ENCODE data around the gene NOX4. TPM values are rescaled to one million over a fixed set of nuclear protein-coding genes. Genes with fewer than 3 reads are reported as not detected.
A peak's percentile ranks its signal among the peaks of the same experiment; 100 is the strongest.

The NOX4 gene
- total RNA-seq = 30.6 and 59.8 TPM in 2 replicates

DNA sequence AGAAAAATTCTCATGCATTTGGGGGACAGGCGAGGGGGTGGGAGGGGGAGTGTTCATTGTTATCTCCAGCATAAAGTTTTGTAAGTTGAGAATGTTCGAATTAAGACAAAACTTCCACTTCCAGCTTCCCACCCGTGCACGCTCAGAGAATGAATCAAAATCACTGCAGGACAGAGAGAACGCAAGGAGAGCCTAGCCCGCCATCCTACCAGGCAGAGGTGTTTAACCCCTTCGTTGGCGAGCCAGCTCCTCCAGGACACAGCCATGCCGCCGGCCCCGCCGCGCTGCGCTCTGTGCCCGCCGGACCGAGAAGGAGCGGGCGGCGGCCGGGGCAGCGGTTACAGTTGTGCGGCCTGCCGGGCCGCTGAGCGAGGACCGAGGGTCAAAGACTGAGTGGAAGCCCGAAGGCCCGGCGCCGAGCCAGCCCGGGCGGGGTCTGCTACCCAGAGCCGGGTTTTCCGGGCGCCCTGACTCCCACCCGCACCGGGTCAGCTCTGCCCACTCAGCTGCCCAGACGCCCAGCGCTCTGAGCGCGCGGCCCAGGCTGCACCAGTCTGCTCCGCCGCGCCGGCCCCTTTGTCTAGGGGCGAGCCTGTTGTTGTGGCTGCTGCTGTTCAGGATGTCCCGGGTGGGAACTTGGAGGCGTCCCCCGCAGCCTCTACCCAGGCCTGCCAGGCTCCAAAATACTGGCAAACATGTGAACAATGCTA lies at the start of gene NOX4:
NOX4 (minus strand) TSS at position 395 of the 710 bp plus-strand sequence; CDS start at position 266, 129 bp downstream.
- DNase-seq = peak; percentile 87

DNA sequence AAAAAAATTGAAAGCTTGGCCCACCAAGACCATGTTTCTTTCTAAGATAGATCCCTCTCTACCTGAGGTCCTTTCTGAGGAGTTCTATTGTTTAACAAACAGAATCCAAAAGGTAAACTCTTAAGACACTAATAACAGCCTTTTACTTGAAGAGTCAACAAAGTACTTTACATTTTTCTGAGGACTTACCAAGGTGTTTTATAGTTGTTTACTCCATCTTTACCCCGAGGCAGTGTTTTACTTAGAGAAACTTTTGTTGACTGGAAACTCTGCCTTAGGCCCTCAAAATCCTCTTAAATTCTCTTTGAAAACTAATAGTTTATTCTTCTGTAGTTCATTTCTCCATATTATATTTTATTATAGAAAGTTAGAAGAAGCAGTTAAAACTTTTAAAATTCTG lies 49.7 kb upstream of the NOX4 start:
- no peak for DNase-seq

DNA sequence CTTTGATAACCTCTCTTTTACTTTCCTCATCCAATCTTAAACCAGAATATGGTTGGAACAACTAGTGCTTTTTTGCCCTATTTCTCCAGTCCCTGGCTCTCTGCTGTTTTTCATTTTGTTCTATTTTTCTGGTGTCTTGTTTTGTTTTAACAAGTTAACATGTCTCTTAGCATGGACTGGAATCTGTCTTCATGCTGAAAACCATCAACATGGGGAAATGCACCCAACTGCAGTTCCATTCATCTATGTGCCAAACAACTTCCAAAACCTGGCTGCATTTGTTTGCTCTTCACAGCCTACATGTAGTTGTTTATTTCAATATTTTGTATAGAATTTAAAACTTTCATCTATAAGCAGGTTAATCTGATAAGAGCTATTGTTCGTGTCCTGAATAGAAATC lies 46.8 kb upstream of the NOX4 start:
- no peak for DNase-seq

DNA sequence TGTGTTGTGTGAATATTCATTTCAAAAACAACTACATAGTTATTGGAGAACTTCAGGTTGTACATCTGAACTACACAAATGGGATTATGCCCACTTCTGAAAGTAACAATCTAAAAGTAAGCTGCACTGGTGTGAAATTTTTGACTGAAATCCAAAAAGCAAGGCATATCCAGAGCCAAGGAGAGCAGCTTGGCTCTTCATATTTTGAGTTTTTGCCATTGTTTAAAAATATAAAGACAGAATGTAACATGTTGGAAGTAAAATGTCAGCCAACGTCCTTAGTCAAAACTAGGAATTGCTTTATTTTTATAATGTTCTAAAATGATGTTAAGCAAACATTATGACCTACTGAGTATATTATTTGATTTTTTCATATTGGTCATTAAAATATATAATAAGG lies 45.8 kb upstream of the NOX4 start:
- no peak for DNase-seq

DNA sequence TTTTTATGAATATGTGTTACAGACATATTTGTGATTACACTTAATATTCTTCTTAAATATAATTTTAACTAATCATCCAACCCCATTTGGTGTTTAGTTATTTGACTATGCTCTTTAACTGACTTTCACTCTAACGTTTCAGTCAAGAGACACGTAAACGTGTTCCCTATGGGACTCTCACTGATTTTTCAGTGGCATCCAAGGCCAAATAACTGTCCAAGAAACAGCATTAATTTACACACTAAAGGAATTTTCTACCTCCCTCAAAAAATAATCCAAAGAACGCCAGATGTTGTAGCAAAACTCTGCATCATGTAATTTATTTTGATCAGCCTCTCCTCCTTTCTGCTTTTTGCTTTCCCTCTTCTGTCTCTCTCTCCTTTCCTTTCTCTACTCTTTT lies 44.0 kb upstream of the NOX4 start:
- no peak for DNase-seq

DNA sequence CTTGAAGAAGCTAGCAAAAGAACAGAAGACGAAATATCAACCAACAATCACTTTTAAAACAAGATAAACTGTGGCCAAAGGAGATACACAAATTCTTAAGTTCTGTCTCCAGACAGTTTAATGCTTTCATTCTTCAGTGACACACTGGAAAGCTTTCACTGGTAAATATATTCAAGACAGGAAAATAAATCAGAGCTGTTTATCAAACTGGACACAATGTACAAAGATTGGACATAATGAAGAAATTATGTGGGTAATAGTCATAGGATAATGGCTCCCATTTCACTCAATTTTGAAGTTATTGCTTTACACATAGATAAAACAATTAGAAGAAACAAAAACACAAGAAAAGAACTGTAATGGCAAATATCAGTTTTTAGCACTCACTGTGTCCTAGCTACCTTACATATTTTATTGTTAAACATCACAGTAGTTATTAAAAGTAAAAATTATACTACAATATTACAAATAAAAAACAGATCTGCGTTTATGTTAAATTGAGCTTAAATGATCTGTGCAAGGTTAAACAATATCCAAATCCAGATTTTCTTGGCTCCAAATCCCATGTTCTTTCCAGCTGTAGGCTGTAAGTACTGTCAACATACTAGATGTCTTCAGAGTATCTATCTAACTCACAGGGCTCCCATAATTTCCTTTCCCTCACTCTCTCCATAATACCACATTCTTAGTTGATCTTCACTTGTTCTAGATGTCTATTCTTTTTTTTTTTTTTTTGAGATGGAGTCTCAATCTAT lies 38.6 kb upstream of the NOX4 start:
- no peak for DNase-seq

DNA sequence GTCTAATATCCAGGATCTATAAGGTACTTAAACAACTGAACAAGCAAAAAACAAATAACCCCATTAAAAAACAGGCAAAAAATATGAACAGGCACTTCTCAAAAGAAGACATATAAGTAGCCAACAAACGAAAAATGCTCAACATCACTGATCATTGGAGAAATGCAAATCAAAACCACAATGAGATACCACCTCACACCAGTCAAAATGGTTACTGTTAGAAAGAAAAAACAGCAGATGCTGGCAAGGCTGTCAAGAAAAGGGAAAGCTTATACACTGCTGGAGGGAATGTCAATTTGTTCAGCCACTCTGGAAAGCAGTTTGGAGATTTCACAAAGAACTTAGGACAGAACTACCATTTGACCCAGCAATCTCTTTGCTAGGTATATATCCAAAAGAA lies 30.6 kb upstream of the NOX4 start:
- no peak for DNase-seq

DNA sequence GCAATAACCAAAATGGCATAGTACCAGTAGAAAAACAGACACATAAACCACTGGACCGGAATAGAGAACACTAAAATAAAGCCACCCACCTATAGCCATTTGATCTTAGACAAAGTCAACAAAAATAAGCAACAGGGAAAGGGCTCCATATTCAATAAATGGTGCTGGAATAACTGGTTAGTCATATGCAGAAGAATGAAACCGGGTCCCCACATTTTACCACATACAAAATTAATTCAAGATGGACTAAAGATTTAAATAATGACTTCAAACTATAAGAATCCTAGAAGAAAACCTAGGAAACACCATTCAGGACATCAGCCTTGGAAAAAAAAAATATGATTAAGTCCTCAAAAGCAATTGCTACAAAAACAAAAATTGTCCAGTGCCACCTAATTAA lies 30.1 kb upstream of the NOX4 start:
- DNase-seq = no peak

DNA sequence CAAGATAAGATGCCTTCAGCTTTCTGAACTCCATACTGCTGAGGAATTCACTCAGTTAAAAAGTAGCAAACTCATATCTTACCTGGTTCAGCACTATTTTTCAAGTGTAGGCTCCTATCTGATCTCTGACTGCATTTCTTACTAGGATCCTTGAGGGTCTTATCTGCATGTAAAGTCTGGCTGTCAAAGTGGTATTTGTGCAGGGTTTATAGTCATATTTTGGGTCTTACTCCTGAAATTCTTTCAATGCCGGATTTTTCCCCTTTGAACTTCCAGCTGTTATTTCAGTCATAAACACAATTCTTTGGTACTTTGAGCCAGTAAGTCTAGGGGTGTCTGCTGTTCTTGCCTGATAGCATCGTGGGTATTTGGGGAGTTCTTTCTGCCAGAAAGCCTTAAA lies 25.3 kb upstream of the NOX4 start:
- DNase-seq = no peak

DNA sequence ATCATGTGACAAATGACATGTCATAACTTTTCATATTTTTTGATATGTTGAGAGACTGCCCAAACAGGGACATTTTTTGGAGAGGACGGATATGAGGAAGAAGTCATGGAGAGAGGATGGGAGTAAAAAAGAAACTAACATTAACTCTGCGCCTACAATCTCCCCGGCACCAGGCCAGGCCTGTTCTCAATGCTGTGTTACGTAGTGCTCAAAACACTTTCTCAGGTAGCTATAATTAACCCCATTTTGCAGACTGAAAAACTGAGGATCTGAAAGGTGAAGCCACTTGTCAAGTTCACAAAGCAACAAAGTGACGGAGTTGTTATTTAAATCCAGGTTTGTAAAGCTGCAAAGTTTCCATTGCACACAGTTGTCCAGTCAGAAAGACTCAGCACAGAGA lies 17.4 kb upstream of the NOX4 start:
- no peak for DNase-seq

DNA sequence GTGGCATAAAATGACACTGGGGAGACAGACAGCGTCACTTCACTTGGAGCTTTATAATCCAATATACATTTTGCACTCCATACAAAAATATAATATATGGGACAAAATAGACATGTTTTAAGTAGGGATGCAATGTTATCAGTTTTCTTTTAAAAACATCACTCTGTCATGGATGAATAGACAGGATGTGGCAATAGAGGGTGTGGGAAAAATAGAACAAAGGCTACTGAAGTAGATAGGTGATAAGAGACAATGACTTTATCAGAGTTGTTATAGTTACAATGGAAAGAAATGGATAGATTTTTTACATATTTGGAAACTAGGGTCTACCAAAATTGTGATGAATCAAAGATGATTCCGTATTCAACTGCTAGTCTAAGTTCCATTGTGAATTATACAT lies 13.1 kb upstream of the NOX4 start:
- no peak for DNase-seq

DNA sequence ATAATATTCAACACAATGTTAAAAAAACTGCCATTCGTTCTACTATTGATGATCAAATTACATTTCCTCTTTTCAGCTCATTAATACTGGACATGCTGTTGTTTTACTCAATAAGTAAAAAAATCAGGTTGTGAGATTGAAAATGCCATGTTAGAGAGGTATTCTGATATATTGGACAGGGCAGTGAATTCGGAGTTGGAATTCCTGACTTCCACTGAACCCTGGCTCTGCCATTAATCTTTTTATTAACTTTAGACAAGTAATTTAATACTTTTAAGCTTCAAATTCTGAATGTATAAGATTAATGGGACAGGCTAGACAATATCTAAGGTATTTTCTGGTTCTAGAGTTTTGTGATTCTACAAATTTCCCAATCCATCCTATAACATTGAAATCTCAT lies 12.2 kb upstream of the NOX4 start:
- DNase-seq = no peak

DNA sequence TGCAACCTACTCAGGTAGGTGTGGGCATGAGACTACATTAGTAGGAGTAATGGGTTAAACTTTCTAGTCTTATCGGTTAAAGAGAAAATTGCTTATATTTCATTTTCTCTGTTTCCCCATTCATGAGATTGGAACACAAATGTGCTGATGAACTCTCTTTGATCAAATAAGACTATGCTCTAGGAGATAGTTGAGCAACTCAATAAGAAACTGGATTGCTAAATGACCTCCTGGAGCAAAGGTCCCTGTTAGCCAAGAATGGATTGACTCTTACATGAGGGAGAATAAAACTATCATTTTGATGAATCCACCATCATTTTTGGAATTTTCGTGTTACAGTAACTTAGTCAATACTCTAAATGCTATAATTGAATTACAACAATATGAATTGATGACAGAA lies 11.1 kb upstream of the NOX4 start:
- no peak for DNase-seq

DNA sequence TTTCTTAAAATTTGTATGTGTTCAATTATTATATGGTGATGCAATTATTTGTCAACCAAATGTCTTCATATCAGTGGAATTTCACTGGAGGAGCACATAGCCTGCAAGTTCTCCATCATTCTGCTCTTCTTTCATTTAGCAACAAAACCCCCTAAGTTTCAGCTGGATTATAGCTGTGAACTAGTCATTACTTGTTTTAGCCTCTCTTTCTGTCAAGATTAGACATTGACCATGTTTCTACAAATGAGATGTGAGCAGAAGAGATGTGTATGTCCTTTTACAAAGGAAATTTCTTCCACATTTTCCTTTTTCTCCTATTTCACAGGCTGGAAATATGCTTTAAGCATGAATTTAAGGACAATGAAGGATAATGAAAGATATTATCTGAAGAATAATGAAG lies 9.2 kb upstream of the NOX4 start:
- DNase-seq = no peak

DNA sequence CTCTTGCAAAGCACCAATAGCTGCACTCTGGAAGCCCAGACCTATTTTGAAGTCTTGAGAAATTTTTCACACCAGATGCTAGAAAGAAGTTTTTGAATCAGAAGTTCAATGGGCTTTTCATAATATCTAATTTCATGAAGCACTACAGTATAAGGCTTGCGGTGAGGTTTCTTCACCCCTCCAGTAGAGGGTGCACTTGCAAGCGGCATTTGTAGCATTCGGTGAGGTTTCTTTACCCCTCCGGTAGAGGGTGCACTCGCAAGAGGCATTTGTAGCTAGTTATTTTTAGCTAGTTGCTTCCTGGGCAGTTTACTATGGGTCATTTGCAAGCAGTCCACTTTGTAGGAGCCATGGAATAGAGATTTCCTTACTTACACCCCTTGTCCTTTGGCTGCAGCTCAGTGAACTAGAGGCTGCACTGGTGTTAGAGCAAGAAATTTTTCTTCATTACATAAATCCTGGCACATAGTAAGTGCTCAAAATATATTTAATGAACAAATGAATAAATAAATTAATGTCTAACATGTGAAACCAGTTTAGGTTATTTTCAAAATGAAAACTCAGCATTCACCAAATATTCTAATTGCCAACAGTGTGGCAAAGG lies 7.8 kb upstream of the NOX4 start:
- DNase-seq = no peak

DNA sequence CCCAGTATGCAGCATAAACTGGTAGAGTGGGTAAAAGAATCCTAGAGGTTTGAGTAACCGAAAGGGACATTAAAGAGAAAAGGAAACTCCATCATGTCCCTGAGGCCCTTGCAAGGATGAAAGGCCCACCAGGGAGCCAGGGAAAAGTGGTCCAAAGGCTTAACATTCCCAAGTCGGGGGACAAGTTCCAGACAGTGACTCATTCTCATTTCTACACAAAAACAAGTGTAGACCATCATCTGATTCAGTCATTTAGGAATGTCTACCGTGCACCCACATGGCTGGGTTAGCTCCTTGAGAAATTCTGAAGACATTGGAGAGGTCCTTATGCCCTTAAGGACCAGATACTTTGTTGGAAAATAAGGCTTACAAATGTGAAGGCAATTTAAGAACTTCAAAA lies 4.8 kb upstream of the NOX4 start:
- DNase-seq = peak; percentile 45

DNA sequence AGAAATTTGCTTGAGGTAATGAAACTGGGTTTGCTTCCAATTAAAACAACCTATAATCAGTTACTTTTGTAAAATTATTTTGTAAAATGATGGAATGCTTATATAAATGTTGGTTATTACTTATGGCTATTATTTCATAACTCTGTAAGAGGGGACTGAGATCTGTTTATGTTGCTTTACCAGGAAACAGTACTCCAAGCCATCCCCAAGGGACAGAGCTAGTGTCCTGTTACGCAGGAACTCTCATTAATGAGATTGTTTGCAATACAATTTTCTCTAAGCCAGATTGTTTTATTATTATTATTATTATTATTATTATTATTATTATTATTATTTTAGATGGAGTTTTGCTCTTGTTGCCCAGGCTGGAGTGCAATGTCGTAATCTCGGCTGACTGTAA lies 2.3 kb upstream of the NOX4 start:
- DNase-seq = no peak

DNA sequence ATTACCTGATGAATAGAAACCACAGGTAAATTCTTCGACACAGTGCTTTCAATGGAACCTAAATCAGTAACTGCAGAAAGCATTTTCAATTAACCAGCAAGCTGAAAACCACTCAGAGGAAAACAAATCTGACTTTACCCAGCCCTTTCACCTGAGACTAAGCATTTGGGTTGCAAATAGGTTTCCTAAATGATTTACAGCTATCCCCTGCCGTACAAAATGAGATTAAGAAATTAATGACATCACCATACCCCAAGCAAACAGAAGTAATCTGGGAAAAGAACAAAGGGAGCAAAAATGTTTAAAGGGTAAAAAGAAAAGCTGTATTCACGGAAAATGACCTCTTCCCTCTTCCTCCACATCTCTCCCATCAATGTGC lies 584 bp downstream of the NOX4 start:
- no peak for DNase-seq

DNA sequence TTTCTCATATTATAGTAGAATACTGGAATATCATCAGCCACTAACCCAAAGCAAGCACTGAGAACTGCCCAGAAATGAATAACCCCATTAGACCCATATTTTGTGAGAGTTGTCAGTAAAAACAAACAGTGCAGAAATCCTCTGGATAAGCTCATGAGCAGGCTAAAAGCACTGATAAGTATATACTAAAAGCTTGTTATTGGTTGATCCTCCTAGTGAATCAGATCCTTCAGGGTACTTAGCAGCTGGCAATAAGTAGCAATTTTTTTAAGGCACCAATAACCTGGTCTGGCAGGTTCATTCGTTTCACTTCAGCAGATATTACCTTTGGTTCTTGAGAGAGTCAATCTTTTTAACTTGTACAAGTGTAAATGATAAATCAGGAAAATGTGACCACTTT lies 1.2 kb downstream of the NOX4 start:
- DNase-seq = peak; percentile 29

DNA sequence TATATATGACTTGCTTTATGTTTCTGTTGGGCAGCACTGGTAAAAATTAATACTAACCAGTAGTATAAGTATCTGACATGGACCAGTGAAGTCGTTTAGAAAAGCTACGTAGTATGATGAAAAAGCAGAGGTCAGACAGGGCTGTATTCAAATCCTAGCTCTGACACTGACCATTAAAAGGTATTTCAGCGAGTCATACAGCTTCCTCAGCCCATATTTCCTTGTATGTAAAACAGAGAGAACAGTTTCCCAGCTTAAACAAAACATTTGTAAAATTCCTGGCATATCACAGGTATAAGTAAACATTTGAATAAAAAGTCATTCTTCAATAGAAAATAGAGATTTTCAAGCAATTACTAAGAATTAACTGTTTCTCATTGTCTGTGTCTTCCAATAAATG lies 4.2 kb downstream of the NOX4 start:
- DNase-seq = peak; percentile 17

DNA sequence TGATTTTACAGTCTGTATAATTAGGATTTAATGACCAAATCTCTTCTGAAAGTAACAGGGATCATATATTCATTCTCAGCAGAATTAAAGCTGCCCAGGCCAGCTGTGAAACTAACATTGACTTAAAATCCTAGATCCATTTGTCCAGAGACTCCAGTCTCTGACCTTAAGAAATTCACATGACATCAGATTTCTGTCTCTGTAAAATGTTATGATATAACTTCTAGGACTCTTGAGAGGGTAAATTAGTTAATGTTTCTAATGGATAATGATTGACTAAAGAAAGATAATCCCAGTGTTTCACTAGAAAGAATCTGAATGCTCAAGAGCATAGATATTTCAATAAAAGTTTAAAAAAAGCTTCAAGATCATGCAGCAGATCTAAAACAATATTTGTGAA lies 6.3 kb downstream of the NOX4 start:
- DNase-seq = no peak

DNA sequence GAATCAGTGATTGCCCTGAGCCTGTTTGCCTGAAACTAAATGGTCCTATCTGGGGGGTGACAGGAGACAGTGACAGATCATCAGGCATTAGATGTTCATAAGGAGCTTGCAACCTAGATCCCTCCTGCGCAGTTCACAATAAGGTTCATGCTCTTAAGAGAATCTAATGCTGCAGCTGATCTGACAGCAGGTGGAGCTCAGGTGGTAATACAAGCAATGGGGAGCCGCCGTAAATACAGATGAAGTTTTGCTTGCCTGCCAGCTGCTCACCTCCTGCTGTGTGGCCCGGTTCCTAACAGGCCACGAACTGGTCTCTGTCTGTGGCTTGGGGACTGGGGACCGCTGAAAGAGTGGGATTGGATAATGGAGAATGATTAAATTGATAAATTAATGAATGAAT lies 14.0 kb downstream of the NOX4 start:
- no peak for DNase-seq

DNA sequence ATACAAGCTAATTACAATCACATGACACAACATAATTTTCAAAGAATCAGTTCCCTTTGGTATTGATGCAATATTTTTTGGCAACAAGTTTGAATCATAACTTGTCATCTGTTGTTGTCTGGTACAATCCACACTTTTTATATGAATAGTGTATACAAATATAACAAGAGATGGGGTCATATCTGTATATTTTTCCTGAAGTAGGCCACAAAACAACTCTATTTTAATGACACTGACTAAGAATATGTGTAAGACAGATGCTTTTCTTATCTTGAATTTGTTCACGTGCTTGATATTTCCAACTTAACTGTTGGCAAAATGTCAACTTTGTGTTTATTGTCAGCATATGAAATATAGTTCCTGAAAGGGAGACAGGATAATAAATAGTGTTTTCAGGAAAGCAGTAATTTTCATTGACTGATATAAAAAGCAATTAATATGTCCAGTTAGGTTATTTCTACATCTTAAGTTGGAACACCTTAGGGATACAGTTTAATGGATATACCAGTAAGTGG lies 27.9 kb downstream of the NOX4 start:
- peak; percentile 62 for DNase-seq

DNA sequence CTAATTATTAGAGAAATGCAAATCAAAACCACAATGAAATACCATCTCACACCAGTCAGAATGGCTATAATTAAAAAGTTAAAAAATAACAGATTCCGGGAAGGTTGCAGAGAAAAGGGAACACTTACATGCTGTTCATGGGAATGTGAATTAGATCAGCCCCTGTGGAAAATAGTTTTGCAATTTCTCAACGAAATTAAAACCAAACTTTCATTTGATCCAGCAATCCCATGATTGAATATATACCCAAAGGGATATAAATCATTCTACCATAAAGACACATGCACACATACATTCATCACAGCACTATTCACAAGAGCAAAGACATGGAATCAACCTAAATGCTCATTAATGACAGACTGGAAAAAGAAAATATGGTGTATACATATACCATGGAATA lies 32.5 kb downstream of the NOX4 start:
- DNase-seq = no peak
